HepG2 (cell line): ENCODE results near the gene SAMD14. TPM values are rescaled to one million over a fixed set of nuclear protein-coding genes. Genes with fewer than 3 reads are reported as not detected.

Experiments used
- DMTF1 ChIP-seq: sonication (generic); formaldehyde crosslinking; IDR thresholded peaks from 2 replicates; pipeline ENCODE4 v1.4.0; 2020; ENCODE audit warnings: mild to moderate bottlenecking, missing genetic modification reagents
- GPN1 ChIP-seq: sonication (generic); formaldehyde crosslinking; IDR thresholded peaks from 2 replicates; pipeline ENCODE4 v1.5.1; 2020; ENCODE audit warnings: missing genetic modification reagents, borderline replicate concordance
- HDAC6 ChIP-seq: fragments of 200-600 bp; sonication (generic); IDR thresholded peaks from 2 replicates; pipeline ENCODE4 v1.7.0; 2017; ENCODE audit warnings: mild to moderate bottlenecking, antibody characterized with exemption, low read length, low read depth
- HMG20A ChIP-seq: IDR thresholded peaks from 2 replicates; pipeline ENCODE4 v1.6.1; 2016; ENCODE audit warnings: borderline replicate concordance
- HOXA9 ChIP-seq: sonication (generic); formaldehyde crosslinking; IDR thresholded peaks from 2 replicates; pipeline ENCODE4 v1.8.1; 2022; ENCODE audit warnings: missing genetic modification reagents, mild to moderate bottlenecking, moderate library complexity, borderline replicate concordance
- HOXD1 ChIP-seq: sonication (generic); formaldehyde crosslinking; IDR thresholded peaks from 2 replicates; pipeline ENCODE4 v1.5.0; 2020; ENCODE audit warnings: missing genetic modification reagents
- PAWR ChIP-seq: sonication (generic); formaldehyde crosslinking; IDR thresholded peaks from 2 replicates; pipeline ENCODE4 v1.4.0; 2020; ENCODE audit warnings: missing genetic modification reagents, mild to moderate bottlenecking, borderline replicate concordance
- SIN3B ChIP-seq: fragments of 150-350 bp; IDR thresholded peaks from 2 replicates; pipeline ENCODE4 v1.6.1; 2014; ENCODE audit warnings: low read length
- TOE1 ChIP-seq: sonication (generic); formaldehyde crosslinking; IDR thresholded peaks from 2 replicates; pipeline ENCODE4 v1.4.0; 2020; ENCODE audit warnings: mild to moderate bottlenecking, missing genetic modification reagents
- ZNF484 ChIP-seq: sonication (generic); formaldehyde crosslinking; IDR thresholded peaks from 2 replicates; pipeline ENCODE4 v1.5.1; 2020; ENCODE audit warnings: mild to moderate bottlenecking, low read depth, missing genetic modification reagents, borderline replicate concordance
- ZNF772 ChIP-seq: sonication (generic); formaldehyde crosslinking; IDR thresholded peaks from 2 replicates; pipeline ENCODE4 v1.5.0; 2020; ENCODE audit warnings: mild to moderate bottlenecking, missing genetic modification reagents
- ZNF792 ChIP-seq: IDR thresholded peaks from 2 replicates; pipeline ENCODE4 v1.6.1; 2016
- polyA plus RNA-seq, 8 experiments: library from polyadenylated mRNA; depleted of rRNA in 3 of 8; stranded (reverse) in 7 of 8; unstranded in 1 of 8; fragments of >200 nt; fragmentation: Illumina TruSeq in 4 of 8; extraction: Trizol in 4 of 8; gene quantifications; 2 replicates each; pipeline versions ENCODE4 v1.2.1 to v1.2.3, GENCODE V29; 2011 to 2016; ENCODE audit warnings: low read depth in 4 of 8, missing spikeins in 1 of 8, mixed read lengths in 1 of 8; ENCODE audit not compliant: insufficient read depth in 1 of 8
- total RNA-seq, 5 experiments: library from RNA; depleted of rRNA; stranded (reverse); fragments of >200 nt; fragmentation: Illumina TruSeq; extraction: Trizol; gene quantifications; 2 replicates each; pipeline ENCODE4 v1.2.3, GENCODE V29; 2016; ENCODE audit warnings: low read depth in 1 of 5
- TF ChIP-seq, protein P1 (sequence below): sonication (generic); formaldehyde crosslinking; conservative IDR thresholded peaks from 2 replicates; pipeline ENCODE4 v1.8.0; 2022; ENCODE audit warnings: mild to moderate bottlenecking, moderate library complexity, missing genetic modification reagents
- TF ChIP-seq, protein P2 (sequence below): sonication (generic); formaldehyde crosslinking; IDR thresholded peaks from 2 replicates; pipeline ENCODE4 v1.4.0; 2020; ENCODE audit warnings: mild to moderate bottlenecking, missing genetic modification reagents
- TF ChIP-seq, protein P3 (sequence below): IDR thresholded peaks from 2 replicates; pipeline ENCODE4 v1.6.1; 2016; ENCODE audit warnings: low read depth, control low read depth
- TF ChIP-seq, protein P4 (sequence below): IDR thresholded peaks from 2 replicates; pipeline ENCODE4 v1.6.1; 2018; ENCODE audit warnings: missing genetic modification reagents, mild to moderate bottlenecking, missing compliant biosample characterization
- TF ChIP-seq, protein P5 (sequence below): sonication (generic); formaldehyde crosslinking; IDR thresholded peaks from 2 replicates; pipeline ENCODE4 v1.4.0; 2020; ENCODE audit warnings: missing genetic modification reagents

Gene SAMD14
- total and polyA plus RNA-seq, 2 of the 13 experiments (the other 11 are each of a cell fraction or from before 2014, with no cell fraction given): 0.07 to 0.22 TPM

GRCh38 chr17:50094753-50095619 lies 35.0 kb downstream of the SAMD14 start, which contains the start of gene PDK2 (continued):
- TF ChIP-seq, protein P1, sequence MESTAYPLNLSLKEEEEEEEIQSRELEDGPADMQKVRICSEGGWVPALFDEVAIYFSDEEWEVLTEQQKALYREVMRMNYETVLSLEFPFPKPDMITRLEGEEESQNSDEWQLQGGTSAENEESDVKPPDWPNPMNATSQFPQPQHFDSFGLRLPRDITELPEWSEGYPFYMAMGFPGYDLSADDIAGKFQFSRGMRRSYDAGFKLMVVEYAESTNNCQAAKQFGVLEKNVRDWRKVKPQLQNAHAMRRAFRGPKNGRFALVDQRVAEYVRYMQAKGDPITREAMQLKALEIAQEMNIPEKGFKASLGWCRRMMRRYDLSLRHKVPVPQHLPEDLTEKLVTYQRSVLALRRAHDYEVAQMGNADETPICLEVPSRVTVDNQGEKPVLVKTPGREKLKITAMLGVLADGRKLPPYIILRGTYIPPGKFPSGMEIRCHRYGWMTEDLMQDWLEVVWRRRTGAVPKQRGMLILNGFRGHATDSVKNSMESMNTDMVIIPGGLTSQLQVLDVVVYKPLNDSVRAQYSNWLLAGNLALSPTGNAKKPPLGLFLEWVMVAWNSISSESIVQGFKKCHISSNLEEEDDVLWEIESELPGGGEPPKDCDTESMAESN (CRISPR knock-in tag): no peak
- TF ChIP-seq TOE1 (CRISPR knock-in tag) (0 out of 2 replicates have a peak, but pooled peaks have one; percentile 66), SIN3B (no peak), HMG20A (CRISPR knock-in tag) (no peak), DMTF1 (CRISPR knock-in tag) (0 out of 2 replicates have a peak, but pooled peaks have one; percentile 17), ZNF484 (CRISPR knock-in tag) (no peak; the same call in 1 of the 2 replicates), ZNF792 (CRISPR knock-in tag) (peak; percentile 58; the same call in 1 of the 2 replicates), HDAC6 (no peak), HOXD1 (CRISPR knock-in tag) (no peak), ZNF772 (CRISPR knock-in tag) (peak; percentile 86; the same call in 1 of the 2 replicates), PAWR (CRISPR knock-in tag) (0 out of 2 replicates have a peak, but pooled peaks have one; percentile 57), HOXA9 (peak; percentile 64; the same call in 1 of the 2 replicates), GPN1 (CRISPR knock-in tag) (peak; percentile 70; the same call in 1 of the 2 replicates)
- TF ChIP-seq, protein P2, sequence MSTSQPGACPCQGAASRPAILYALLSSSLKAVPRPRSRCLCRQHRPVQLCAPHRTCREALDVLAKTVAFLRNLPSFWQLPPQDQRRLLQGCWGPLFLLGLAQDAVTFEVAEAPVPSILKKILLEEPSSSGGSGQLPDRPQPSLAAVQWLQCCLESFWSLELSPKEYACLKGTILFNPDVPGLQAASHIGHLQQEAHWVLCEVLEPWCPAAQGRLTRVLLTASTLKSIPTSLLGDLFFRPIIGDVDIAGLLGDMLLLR (CRISPR knock-in tag): no peak
- TF ChIP-seq, protein P3, sequence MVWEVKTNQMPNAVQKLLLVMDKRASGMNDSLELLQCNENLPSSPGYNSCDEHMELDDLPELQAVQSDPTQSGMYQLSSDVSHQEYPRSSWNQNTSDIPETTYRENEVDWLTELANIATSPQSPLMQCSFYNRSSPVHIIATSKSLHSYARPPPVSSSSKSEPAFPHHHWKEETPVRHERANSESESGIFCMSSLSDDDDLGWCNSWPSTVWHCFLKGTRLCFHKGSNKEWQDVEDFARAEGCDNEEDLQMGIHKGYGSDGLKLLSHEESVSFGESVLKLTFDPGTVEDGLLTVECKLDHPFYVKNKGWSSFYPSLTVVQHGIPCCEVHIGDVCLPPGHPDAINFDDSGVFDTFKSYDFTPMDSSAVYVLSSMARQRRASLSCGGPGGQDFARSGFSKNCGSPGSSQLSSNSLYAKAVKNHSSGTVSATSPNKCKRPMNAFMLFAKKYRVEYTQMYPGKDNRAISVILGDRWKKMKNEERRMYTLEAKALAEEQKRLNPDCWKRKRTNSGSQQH (CRISPR knock-in tag): no peak
- TF ChIP-seq, protein P4, sequence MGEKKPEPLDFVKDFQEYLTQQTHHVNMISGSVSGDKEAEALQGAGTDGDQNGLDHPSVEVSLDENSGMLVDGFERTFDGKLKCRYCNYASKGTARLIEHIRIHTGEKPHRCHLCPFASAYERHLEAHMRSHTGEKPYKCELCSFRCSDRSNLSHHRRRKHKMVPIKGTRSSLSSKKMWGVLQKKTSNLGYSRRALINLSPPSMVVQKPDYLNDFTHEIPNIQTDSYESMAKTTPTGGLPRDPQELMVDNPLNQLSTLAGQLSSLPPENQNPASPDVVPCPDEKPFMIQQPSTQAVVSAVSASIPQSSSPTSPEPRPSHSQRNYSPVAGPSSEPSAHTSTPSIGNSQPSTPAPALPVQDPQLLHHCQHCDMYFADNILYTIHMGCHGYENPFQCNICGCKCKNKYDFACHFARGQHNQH (CRISPR knock-in tag): peak; percentile 67
- TF ChIP-seq, protein P5, sequence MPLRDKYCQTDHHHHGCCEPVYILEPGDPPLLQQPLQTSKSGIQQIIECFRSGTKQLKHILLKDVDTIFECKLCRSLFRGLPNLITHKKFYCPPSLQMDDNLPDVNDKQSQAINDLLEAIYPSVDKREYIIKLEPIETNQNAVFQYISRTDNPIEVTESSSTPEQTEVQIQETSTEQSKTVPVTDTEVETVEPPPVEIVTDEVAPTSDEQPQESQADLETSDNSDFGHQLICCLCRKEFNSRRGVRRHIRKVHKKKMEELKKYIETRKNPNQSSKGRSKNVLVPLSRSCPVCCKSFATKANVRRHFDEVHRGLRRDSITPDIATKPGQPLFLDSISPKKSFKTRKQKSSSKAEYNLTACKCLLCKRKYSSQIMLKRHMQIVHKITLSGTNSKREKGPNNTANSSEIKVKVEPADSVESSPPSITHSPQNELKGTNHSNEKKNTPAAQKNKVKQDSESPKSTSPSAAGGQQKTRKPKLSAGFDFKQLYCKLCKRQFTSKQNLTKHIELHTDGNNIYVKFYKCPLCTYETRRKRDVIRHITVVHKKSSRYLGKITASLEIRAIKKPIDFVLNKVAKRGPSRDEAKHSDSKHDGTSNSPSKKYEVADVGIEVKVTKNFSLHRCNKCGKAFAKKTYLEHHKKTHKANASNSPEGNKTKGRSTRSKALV (CRISPR knock-in tag): peak; percentile 65; the same call in 1 of the 2 replicates
